ENCODE results near the gene SLC6A11.

Gene SLC6A11

GRCh38 chr3:10930666-10931040 is 114.6 kb downstream of the SLC6A11 start:
- no peak for DNase-seq (ENCODE audit: low read depth)

DNA sequence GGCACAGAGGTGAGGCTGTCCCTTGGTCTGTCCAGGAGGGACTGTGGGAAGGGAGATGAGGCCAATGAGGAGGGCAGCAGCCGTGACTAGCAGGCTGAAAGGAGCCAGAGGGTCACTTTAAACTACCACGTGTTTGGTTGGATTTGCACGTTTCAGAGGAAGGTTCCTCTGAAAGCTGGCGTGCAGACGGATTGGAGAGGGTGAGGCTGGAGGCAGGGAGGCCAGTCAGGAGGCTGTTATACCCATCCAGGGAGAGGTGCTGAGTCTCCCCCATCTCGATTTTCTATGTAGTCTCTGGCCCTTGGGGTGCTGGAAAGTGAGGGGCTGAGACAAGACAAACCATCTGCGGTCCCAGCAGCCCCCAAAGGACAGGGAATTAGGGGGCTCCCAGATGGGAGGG is 116.6 kb downstream of the SLC6A11 start:
- DNase-seq (ENCODE audit: low read depth): no peak

DNA sequence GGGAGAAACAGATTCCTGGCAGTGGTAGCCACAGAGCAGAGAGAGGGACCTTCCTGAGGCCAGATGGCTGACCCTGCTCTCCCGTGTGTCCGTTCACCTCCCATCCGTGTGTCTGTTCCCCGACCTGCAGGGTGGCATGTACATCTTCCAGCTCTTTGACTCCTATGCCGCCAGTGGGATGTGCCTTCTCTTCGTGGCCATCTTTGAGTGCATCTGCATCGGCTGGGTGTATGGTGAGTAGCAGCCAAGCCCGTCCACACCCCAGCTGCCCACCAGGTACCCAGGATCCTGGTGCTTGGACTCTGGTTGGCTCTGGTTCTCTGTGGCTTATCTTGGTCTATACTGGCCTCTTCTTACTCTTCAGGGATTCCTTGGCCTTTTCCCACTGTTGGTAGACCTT is 117.0 kb downstream of the SLC6A11 start:
- DNase-seq (ENCODE audit: low read depth): no peak

DNA sequence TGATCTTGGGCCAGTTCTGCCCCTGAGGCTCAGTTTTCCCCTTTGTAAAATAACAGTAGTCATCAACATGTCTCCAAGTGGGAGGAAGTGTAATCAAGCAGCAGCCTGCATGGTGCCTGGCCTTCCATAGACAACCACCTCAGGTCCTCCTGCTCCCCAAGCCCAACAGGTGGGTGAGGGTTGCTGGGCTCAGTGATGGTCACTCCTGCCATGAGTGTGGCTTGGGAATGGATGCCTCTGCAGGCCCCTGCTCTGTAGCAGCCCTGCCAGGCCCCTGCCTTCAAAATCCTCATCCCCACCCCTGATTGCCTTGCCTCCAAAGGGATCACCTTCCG is 117.4 kb downstream of the SLC6A11 start:
- DNase-seq (ENCODE audit: low read depth): no peak

DNA sequence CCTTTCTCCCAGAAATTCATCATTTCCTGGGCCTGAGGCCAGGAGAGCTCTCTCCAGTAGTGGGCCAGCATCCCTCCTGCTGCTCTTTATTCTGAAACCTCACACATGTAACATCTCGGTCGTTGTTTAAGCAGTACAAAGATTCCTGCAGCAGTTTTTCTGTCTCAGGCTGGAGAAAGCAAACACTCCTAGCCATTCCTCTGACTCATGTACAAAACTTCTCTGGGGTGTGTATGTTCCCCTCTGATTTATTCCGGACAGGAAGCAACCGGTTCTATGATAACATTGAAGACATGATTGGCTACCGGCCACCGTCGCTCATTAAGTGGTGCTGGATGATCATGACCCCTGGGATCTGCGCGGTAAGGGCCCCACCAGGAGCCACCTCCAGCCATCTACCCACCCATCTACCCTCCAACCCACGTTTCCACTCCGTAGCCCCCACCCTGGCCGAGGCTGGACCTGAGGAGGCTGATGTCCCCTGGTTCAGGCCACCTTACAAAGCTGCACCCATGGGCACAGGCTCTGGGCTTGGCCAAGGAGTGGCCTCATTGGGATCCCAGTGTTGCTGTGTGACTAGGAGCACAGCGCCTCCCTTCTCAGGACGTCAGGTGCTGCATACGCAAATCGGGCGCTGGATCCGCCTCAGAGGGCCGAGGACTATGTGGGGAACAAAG is 117.9 kb downstream of the SLC6A11 start:
- DNase-seq (ENCODE audit: low read depth): no peak

- DNase-seq (ENCODE audit: low read depth): no peak
Measured at GRCh38 chr3:10935028-10935427, 119.0 kb downstream of the SLC6A11 start.

- no peak for DNase-seq (ENCODE audit: low read depth)
Measured at GRCh38 chr3:10935846-10936631, 120.0 kb downstream of the SLC6A11 start.

DNA sequence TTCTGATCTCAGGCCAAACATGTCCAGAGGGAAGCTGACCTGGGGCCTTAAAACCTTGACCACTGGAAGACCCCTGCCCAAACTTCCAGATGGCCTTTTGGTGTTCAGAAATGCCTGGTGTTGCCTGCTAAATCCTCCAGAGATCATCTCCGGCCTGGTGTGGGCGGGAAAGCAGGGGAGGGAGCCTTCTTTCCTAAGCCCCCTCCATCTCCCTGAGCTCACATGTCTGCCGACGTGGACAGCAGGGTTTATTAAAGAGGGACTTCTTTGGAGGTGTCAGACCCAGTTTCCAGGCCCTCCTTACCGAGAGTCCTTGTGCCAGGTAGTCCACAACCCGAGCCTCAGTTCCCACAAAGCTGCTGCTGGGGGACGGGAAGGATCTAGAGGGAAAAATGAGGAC is 120.7 kb downstream of the SLC6A11 start:
- DNase-seq (ENCODE audit: low read depth): no peak

- no peak for DNase-seq (ENCODE audit: low read depth)
Measured at GRCh38 chr3:10937141-10937825, 121.3 kb downstream of the SLC6A11 start.

DNA sequence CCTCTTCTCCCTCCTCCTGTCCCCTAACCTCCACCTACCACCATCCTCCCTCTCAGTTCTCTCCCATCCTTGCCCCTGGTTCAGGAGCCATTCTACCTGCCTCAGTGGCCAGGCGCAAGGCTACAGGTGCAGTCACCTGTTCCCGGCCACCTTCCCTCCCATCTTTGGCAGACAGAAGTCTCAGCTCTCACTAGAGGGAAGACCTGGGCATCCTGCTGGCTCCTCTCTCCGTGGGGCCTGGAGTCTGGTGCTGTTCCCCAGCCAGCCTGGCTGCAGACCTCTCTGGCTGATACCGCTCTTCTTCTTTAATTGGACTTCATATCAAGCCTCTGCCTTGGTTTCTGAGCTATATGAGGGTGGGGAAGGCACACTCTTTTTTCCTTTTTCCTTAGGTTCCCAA is 123.5 kb downstream of the SLC6A11 start:
- no peak for DNase-seq (ENCODE audit: low read depth)

- no peak for DNase-seq (ENCODE audit: low read depth)
Measured at GRCh38 chr3:10940106-10940505, 124.1 kb downstream of the SLC6A11 start.

DNA sequence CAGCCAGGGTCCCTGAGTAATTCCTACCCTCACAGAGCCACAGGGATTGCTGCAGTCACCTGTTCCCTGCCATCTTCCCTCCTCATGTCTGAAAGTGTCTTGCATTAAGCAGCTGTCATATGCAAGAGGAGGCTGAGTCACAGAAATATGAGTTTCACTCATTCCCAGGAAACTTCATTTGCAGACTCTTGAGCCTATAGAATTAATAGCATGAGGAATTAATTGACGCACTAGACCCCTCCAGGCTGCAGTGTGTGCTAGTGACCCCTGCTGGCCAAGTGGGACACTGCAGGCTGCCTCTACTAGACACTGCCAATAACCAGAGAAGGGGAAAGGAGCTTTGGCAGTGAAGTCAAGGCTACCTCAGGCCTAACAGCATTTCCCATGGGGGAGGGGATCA is 125.9 kb downstream of the SLC6A11 start:
- DNase-seq (ENCODE audit: low read depth): no peak

DNA sequence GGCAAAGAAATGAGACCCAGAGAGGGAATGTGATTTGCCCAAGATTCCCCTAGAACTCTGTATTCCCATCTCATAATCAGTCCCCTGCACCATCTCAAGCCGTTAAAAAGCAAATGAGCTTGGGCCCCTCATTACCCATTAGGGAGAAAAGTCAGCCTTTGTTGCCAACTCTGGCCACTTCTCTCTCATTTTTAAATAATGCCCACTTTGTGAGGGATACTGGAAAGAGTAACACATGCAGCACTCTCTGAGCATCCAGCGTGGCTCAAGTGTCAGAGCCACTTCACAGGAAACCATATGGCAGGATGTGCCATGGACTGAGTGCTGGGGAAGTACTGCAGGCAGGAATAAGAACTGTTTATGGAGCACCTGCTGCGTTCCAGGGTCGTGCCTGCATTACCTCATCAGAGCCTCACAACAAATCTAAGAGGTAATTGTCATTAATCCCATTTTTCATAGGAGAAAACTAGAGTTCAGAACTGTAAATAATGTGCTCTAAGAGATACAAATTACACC is 126.7 kb downstream of the SLC6A11 start:
- no peak for DNase-seq (ENCODE audit: low read depth)

- no peak for DNase-seq (ENCODE audit: low read depth)
Measured at GRCh38 chr3:10944866-10945265, 128.8 kb downstream of the SLC6A11 start.

DNA sequence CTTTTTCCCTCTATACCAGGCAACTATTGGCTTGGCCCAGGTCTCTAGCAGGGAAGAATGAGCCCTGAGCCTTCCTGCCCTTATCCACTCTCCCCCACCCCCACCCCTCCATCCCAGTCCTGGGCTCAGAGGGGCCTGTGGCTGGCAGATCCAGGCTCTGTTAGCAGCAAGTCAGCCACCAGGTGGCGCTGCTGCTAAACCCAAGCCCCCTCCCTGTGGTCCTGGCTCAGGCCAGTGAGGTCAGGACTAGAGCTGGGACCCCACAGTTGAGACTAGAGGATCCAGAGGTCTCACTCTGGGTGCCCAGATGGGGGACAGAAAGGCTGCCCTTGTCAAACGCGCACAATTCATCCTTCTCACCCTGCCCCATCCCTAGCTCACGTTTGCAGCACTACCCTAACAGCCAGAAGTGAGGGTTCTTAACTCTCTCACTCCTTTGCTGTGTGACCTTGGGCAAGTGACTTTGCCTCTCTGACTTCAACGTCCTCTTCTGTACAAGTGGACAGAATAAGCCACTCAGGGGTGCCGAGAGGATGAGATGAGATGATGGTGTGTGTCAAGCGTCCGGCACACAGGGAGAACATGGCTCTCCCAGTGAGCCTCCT is 129.8 kb downstream of the SLC6A11 start:
- no peak for DNase-seq (ENCODE audit: low read depth)

GRCh38 chr3:10946526-10946925 is 130.5 kb downstream of the SLC6A11 start:
- DNase-seq (ENCODE audit: low read depth): no peak

DNA sequence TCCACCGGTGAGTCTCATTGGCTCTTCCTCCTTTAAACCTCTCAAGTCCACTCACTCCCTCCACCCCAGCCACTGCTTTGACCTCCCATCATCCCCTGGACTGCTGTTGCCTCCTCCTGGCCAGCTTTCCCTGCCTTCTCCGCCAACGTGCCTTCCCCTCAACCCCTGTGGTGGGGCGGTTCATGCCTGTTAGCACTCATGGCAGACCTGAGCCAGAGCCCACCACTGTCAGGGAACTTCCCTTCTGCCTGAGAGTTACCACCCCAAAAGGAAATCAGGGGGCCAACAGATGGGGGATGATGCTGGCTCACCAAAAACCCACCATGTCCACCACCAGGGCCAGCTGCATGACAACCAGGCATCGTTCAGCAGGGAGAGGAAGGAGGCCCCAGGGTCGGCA is 132.3 kb downstream of the SLC6A11 start:
- no peak for DNase-seq (ENCODE audit: low read depth)

- no peak for DNase-seq (ENCODE audit: low read depth)
Measured at GRCh38 chr3:10949197-10949596, 133.2 kb downstream of the SLC6A11 start.

- DNase-seq (ENCODE audit: low read depth): no peak
Measured at GRCh38 chr3:10950476-10951294, 134.7 kb downstream of the SLC6A11 start.

DNA sequence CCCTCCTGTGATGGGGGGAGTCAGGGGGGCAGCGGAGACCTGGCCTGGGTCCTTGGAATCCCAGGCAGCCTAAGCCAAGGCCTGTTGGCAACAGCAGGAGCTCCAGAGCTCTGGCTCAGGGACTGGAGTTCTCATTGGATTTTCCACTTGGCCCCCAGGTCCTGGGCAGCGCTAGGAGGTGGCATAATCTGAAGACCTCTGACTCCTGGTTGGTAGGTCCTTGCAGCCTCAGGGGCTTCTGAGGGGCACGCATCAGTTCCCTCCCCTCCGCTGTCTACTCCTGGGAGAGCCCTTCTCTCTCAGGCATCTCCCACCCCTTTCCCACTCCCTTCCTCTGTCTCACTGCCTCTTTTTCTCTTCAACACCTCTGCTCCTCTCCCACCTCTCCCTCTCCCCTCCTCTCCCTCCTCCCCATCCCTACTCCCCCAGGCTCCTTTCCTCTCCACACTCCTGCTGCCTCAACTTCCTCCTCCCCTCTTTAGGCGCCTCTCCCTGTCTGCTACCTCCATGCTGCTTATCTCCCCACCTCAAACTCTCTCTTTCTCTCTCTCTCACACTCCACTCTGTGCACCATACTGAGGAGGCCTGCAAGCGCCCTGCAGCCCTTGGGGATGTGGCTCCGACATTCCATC is 135.4 kb downstream of the SLC6A11 start:
- DNase-seq (ENCODE audit: low read depth): no peak

- no peak for DNase-seq (ENCODE audit: low read depth)
Measured at GRCh38 chr3:10952525-10952924, 136.5 kb downstream of the SLC6A11 start.

Data from stimulated activated CD4-positive, alpha-beta T cell treated with anti-CD3 and anti-CD28 coated beads, Interleukin-2, amount 100 ng/mL, for 4 hours (primary cell).